Hepatocyte (in vitro differentiated cells): ENCODE measurements around the gene TSPAN9. TPM values are rescaled to one million over a fixed set of nuclear protein-coding genes. Genes with fewer than 3 reads are reported as not detected.

Experiments used
- DNase-seq: peaks from one replicate; pipeline ENCODE4 v3.0.0-alpha.2; 2016; ENCODE audit warnings: low spot score
- H2AFZ ChIP-seq: fragments of 200-600 bp; sonication (generic); 2 replicates; pipeline ENCODE4 v1.6.0; 2016; ENCODE audit warnings: antibody characterized with exemption, mild to moderate bottlenecking
- H3K27ac ChIP-seq: fragments of 200-600 bp; sonication (generic); 2 replicates; pipeline ENCODE4 v1.5.1; 2016; ENCODE audit warnings: mild to moderate bottlenecking
- H3K27me3 ChIP-seq: fragments of 200-600 bp; sonication (generic); 2 replicates; pipeline ENCODE4 v1.6.1; 2016
- H3K36me3 ChIP-seq: fragments of 200-600 bp; sonication (generic); replicated peaks from 2 replicates; pipeline ENCODE4 v1.5.1; 2016; ENCODE audit warnings: low read depth; ENCODE audit not compliant: insufficient read depth
- H3K4me1 ChIP-seq: fragments of 200-600 bp; sonication (generic); 2 replicates; pipeline ENCODE4 v1.5.1; 2016; ENCODE audit warnings: mild to moderate bottlenecking, moderate library complexity; ENCODE audit not compliant: insufficient read depth
- H3K4me2 ChIP-seq: fragments of 200-600 bp; sonication (generic); 2 replicates; pipeline ENCODE4 v1.6.0; 2016
- H3K4me3 ChIP-seq: fragments of 200-600 bp; sonication (generic); 2 replicates; pipeline ENCODE4 v1.5.1; 2016; ENCODE audit warnings: mild to moderate bottlenecking
- H3K79me2 ChIP-seq: fragments of 200-600 bp; sonication (generic); 2 replicates; pipeline ENCODE4 v1.6.0; 2017; ENCODE audit warnings: mild to moderate bottlenecking
- H3K9me2 ChIP-seq: fragments of 200-600 bp; sonication (generic); replicated peaks from 2 replicates; pipeline ENCODE4 v1.6.0; 2017; ENCODE audit warnings: mild to moderate bottlenecking; ENCODE audit not compliant: insufficient read depth
- H3K9me3 ChIP-seq: fragments of 200-600 bp; sonication (generic); 2 replicates; pipeline ENCODE4 v1.5.1; 2016; ENCODE audit warnings: low read depth, mild to moderate bottlenecking
- H4K20me1 ChIP-seq: fragments of 200-600 bp; sonication (generic); 2 replicates; pipeline ENCODE4 v1.6.0; 2016; ENCODE audit warnings: mild to moderate bottlenecking; ENCODE audit not compliant: insufficient read depth, poor library complexity, severe bottlenecking
- EZH2 ChIP-seq: fragments of 200-600 bp; sonication (generic); IDR thresholded peaks from 2 replicates; pipeline ENCODE4 v1.6.1; 2016; ENCODE audit warnings: antibody characterized with exemption, mild to moderate bottlenecking, borderline replicate concordance
- EZH2phosphoT487 ChIP-seq: fragments of 200-600 bp; sonication (generic); IDR thresholded peaks from one replicate; pipeline ENCODE4 v1.6.1; 2018; ENCODE audit warnings: antibody characterized with exemption, mild to moderate bottlenecking, low read depth, moderate library complexity; ENCODE audit not compliant: unreplicated experiment, severe bottlenecking
- WGBS: methylation state at CpG from one replicate; pipeline ENCODE4 v1.1.6; 2016; ENCODE audit warnings: low lambda C conversion rate; ENCODE audit errors: missing lambda C conversion rate; 5-methylcytosine and 5-hydroxymethylcytosine counted together
- polyA plus RNA-seq: library from polyadenylated mRNA; unstranded; fragments of >200 nt; fragmentation: Nextera tagmentation; extraction: Ambion mirVana; gene quantifications from 2 replicates; pipeline ENCODE4 v1.2.1, GENCODE V29; 2016
- total RNA-seq: library from RNA; depleted of rRNA; stranded (reverse); fragments of >200 nt; gene quantifications from 2 replicates; pipeline ENCODE4 v1.2.3, GENCODE V29; 2014
- TF ChIP-seq, protein P1 (sequence below): fragments of 200-600 bp; sonication (generic); IDR thresholded peaks from 2 replicates; pipeline ENCODE4 v1.5.1; 2016; ENCODE audit warnings: antibody characterized with exemption, mild to moderate bottlenecking; ENCODE audit not compliant: poor library complexity

Gene TSPAN9
- total and polyA plus RNA-seq, 2 experiments from 2014 or later: 16.6 to 38.6 TPM

DNA sequence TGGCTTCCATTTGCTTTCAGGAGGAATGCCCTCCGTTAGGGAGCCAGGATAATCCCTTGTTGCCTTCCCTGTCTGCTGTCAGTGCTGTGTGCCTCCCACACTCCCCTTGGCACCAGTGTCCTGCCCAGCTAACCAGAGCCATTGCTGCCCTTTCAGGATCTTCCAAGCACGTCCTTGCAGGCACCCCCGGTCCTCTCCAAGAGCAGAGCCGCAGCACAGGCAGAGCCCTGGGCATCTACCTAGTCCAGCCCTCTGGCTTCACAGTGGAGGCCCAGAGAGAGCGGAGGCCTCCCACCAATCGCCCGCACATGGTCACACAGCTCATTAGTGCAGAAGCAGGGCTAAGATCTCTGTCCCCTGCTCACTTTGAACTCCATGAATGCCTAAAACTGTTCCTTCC lies 39.0 kb upstream of the TSPAN9 start:
- H3K36me3 ChIP-seq: no peaks in the 10 kb centered on the region
- no peaks in the 10 kb centered on the region for H4K20me1 ChIP-seq

DNA sequence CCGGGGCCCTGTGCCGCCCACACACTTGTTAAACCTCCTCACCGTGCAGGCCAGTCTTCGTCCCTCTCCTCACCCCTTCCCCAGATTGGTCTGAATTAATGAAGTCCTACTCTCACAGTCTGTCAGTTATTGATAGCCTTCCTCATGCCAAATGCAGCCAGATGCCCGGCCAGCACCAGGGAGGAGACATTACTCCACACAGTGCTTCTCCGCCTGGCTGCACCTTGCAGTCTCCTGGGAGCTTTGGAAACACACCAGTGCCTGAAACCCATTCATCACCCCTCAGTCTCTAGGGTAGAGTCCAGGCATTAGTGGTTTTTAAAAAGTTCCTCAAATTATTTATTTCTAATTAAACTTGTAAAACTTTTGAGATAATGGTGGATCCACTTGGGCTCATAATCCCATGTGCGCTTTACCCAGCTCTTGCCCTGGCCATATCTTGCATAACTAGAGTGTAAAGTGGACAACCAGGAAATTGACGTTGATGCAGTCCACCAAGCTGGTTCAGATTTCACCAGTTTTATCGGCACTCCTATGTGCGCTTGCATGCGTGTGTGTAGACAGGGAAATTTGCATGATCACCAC lies 38.2 kb upstream of the TSPAN9 start:
- no peak overlapping the region for H3K27ac ChIP-seq
- H3K27me3 ChIP-seq: no peaks in the 10 kb centered on the region
- WGBS: 90% methylated on average over 11 of the region's 11 CpGs
- H3K36me3 ChIP-seq: no peaks in the 10 kb centered on the region
- H3K4me2 ChIP-seq: no peak overlapping the region
- no peak for DNase-seq
- TF ChIP-seq, protein P1, sequence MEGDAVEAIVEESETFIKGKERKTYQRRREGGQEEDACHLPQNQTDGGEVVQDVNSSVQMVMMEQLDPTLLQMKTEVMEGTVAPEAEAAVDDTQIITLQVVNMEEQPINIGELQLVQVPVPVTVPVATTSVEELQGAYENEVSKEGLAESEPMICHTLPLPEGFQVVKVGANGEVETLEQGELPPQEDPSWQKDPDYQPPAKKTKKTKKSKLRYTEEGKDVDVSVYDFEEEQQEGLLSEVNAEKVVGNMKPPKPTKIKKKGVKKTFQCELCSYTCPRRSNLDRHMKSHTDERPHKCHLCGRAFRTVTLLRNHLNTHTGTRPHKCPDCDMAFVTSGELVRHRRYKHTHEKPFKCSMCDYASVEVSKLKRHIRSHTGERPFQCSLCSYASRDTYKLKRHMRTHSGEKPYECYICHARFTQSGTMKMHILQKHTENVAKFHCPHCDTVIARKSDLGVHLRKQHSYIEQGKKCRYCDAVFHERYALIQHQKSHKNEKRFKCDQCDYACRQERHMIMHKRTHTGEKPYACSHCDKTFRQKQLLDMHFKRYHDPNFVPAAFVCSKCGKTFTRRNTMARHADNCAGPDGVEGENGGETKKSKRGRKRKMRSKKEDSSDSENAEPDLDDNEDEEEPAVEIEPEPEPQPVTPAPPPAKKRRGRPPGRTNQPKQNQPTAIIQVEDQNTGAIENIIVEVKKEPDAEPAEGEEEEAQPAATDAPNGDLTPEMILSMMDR: no peak
- TF ChIP-seq EZH2phosphoT487: no peak
- H3K9me2 ChIP-seq: no peaks in the 10 kb centered on the region
- no peaks in the 10 kb centered on the region for H4K20me1 ChIP-seq
- no peak overlapping the region for H3K4me3 ChIP-seq
- no peak overlapping the region for H2AFZ ChIP-seq
- H3K4me1 ChIP-seq: no peaks in the 10 kb centered on the region
- H3K79me2 ChIP-seq: no peaks in the 10 kb centered on the region
- H3K9me3 ChIP-seq: no peaks in the 10 kb centered on the region

More for the DNA sequence above, 39.0 kb upstream of the TSPAN9 start:
- TF ChIP-seq, protein P1: no peak
- TF ChIP-seq EZH2phosphoT487 (no peak), EZH2 (no peak)
- Histone ChIP-seq H3K4me2 (no peak overlapping the region), H3K27me3 (no peaks in the 10 kb centered on the region), H3K4me1 (no peaks in the 10 kb centered on the region), H3K27ac (no peak overlapping the region), H3K4me3 (no peak overlapping the region), H2AFZ (no peak overlapping the region), H3K9me3 (no peaks in the 10 kb centered on the region), H3K79me2 (no peaks in the 10 kb centered on the region), H3K9me2 (no peaks in the 10 kb centered on the region)
- WGBS: 89% methylated on average over 7 of the region's 7 CpGs
- no peak for DNase-seq

DNA sequence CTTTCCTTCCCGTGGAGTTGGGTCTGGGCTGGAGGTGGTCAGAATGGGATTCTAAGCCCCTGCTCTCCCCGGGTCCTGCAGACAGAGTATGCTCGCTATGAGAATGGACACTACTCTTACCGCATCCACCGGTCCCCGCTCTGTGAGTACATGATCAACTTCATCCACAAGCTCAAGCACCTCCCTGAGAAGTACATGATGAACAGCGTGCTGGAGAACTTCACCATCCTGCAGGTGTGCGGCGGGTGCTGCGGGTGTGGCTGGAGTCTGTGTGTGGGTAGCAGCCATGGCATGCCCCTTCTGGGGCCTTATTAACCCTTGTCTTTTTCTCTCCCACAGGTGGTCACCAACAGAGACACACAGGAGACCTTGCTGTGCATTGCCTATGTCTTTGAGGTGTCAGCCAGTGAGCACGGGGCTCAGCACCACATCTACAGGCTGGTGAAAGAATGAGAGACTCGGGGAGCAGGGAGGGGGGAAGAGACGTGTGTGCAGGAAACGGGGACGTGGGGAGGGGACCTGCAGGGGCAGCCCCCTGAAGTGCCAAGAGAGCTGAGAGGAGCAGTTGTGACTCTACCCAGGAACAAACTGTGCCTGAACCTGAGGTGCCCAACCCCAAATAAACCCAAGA lies 37.0 kb upstream of the TSPAN9 start:
- H3K4me1 ChIP-seq: no peaks in the 10 kb centered on the region
- no peak overlapping the region for H2AFZ ChIP-seq
- no peaks in the 10 kb centered on the region for H3K9me3 ChIP-seq
- H3K27ac ChIP-seq: no peak overlapping the region
- no peak overlapping the region for H3K4me3 ChIP-seq
- H3K36me3 ChIP-seq: no peaks in the 10 kb centered on the region
- no peaks in the 10 kb centered on the region for H4K20me1 ChIP-seq
- no peaks in the 10 kb centered on the region for H3K9me2 ChIP-seq
- no peaks in the 10 kb centered on the region for H3K79me2 ChIP-seq
- no peak overlapping the region for H3K4me2 ChIP-seq
- DNase-seq: no peak
- no peaks in the 10 kb centered on the region for H3K27me3 ChIP-seq
- whole genome bisulfite sequencing: 96% methylated on average over 14 of the region's 15 CpGs
- TF ChIP-seq EZH2 (no peak), EZH2phosphoT487 (no peak)
- TF ChIP-seq, protein P1: no peak
